Measurements from ENCODE around the gene NODAL. TPM values are rescaled to one million over a fixed set of nuclear protein-coding genes. Genes with fewer than 3 reads are reported as not detected.

NODAL gene
- total RNA-seq, 1 experiment from 2014 or later: 57.0 TPM

DNA sequence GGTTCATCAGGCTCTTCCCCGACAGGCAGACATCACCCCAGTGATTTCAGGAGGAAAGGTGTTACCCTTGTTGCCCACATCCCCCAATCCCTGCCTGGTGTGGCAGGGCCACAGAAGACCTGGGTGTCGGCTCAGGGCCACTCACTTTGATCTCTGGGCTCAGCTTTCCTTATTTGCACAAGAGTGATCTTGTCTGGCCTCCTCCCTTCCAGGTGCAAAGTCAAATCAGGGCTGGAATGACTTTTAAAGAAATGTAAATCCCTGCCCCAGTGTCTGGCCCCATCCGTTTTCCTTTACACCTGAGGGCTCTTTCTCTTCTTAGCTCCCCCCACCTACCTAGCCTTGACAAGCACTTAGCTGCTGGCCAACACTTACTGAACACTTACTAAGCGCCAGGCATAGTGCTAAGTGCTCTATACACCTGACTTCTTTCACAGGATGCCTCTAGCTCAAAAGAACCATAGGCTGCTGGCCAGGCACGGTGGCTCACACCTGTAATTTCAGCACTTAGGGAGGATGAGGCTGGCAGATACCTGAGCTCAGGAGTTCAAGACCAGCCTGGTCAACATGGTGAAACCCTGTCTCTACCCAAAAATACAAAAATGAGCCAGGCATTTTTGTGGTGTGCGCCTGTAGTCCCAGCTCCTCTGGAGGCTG, 979 bp upstream of the NODAL start (continued):
- TF ChIP-seq, protein P1, sequence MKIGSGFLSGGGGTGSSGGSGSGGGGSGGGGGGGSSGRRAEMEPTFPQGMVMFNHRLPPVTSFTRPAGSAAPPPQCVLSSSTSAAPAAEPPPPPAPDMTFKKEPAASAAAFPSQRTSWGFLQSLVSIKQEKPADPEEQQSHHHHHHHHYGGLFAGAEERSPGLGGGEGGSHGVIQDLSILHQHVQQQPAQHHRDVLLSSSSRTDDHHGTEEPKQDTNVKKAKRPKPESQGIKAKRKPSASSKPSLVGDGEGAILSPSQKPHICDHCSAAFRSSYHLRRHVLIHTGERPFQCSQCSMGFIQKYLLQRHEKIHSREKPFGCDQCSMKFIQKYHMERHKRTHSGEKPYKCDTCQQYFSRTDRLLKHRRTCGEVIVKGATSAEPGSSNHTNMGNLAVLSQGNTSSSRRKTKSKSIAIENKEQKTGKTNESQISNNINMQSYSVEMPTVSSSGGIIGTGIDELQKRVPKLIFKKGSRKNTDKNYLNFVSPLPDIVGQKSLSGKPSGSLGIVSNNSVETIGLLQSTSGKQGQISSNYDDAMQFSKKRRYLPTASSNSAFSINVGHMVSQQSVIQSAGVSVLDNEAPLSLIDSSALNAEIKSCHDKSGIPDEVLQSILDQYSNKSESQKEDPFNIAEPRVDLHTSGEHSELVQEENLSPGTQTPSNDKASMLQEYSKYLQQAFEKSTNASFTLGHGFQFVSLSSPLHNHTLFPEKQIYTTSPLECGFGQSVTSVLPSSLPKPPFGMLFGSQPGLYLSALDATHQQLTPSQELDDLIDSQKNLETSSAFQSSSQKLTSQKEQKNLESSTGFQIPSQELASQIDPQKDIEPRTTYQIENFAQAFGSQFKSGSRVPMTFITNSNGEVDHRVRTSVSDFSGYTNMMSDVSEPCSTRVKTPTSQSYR (CRISPR knock-in tag; IDR thresholded peaks at IDR 0.05): 0 out of 2 replicates have a peak, but pooled peaks have one; percentile 30
- TF ChIP-seq EMX1 (CRISPR knock-in tag; IDR thresholded peaks at IDR 0.05): no peak
- TF ChIP-seq, protein P2, sequence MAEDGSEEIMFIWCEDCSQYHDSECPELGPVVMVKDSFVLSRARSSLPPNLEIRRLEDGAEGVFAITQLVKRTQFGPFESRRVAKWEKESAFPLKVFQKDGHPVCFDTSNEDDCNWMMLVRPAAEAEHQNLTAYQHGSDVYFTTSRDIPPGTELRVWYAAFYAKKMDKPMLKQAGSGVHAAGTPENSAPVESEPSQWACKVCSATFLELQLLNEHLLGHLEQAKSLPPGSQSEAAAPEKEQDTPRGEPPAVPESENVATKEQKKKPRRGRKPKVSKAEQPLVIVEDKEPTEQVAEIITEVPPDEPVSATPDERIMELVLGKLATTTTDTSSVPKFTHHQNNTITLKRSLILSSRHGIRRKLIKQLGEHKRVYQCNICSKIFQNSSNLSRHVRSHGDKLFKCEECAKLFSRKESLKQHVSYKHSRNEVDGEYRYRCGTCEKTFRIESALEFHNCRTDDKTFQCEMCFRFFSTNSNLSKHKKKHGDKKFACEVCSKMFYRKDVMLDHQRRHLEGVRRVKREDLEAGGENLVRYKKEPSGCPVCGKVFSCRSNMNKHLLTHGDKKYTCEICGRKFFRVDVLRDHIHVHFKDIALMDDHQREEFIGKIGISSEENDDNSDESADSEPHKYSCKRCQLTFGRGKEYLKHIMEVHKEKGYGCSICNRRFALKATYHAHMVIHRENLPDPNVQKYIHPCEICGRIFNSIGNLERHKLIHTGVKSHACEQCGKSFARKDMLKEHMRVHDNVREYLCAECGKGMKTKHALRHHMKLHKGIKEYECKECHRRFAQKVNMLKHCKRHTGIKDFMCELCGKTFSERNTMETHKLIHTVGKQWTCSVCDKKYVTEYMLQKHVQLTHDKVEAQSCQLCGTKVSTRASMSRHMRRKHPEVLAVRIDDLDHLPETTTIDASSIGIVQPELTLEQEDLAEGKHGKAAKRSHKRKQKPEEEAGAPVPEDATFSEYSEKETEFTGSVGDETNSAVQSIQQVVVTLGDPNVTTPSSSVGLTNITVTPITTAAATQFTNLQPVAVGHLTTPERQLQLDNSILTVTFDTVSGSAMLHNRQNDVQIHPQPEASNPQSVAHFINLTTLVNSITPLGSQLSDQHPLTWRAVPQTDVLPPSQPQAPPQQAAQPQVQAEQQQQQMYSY (CRISPR knock-in tag; IDR thresholded peaks at IDR 0.05): no peak
- no peak for TF ChIP-seq TCF7 (CRISPR knock-in tag; IDR thresholded peaks at IDR 0.05; ENCODE audit: low read depth)
- TF ChIP-seq, protein P3, sequence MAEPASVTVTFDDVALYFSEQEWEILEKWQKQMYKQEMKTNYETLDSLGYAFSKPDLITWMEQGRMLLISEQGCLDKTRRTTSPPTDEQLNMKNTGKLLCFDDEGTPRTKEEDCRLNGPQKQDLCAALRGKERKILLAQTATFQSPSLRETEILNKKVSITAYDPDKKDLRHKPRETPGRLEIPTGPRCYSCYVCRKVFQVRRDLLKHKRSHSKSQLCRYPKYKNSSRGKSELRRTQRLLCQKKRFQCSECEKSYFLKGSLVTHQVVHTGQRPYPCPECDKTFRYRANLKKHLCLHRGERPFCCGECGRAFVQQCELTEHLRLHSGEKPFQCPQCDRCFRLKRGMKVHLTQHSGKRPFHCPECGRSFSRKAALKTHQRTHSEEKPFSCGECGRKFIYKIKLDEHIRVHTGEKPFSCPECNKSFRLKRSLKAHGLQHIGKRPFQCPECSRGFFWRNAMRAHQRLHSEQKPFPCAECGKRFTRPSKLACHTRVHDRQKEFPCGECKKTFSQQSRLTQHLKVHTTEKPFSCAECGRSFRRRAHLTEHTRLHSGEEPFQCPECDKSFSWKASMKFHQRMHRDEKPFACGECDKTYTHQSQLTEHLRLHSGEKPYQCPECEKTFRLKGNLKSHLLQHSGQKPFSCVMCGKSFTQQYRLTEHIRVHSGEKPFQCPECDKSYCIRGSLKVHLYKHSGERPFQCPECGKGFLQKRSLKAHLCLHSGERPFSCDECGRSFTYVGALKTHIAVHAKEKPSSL (CRISPR knock-in tag; conservative IDR thresholded peaks at IDR 0.05): no peak
- TF ChIP-seq ATF1 (CRISPR knock-in tag; IDR thresholded peaks at IDR 0.05): no peak
- no peak for TF ChIP-seq ZNF232 (CRISPR knock-in tag; IDR thresholded peaks at IDR 0.05)
- TF ChIP-seq, protein P4, sequence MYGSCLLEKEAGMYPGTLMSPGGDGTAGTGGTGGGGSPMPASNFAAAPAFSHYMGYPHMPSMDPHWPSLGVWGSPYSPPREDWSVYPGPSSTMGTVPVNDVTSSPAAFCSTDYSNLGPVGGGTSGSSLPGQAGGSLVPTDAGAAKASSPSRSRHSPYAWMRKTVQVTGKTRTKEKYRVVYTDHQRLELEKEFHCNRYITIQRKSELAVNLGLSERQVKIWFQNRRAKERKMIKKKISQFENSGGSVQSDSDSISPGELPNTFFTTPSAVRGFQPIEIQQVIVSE (CRISPR knock-in tag; IDR thresholded peaks at IDR 0.05; ENCODE audit: borderline replicate concordance): no peak
- no peak for TF ChIP-seq NR1H2 (CRISPR knock-in tag; IDR thresholded peaks at IDR 0.05)
- TF ChIP-seq JAZF1 (CRISPR knock-in tag; IDR thresholded peaks at IDR 0.05): no peak
- no peak for TF ChIP-seq TEAD4 (CRISPR knock-in tag; IDR thresholded peaks at IDR 0.05)
- TF ChIP-seq, protein P5, sequence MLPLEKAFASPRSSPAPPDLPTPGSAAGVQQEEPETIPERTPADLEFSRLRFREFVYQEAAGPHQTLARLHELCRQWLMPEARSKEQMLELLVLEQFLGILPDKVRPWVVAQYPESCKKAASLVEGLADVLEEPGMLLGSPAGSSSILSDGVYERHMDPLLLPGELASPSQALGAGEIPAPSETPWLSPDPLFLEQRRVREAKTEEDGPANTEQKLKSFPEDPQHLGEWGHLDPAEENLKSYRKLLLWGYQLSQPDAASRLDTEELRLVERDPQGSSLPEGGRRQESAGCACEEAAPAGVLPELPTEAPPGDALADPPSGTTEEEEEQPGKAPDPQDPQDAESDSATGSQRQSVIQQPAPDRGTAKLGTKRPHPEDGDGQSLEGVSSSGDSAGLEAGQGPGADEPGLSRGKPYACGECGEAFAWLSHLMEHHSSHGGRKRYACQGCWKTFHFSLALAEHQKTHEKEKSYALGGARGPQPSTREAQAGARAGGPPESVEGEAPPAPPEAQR (CRISPR knock-in tag; IDR thresholded peaks at IDR 0.05): no peak
- TF ChIP-seq FOXP1 (CRISPR knock-in tag; IDR thresholded peaks at IDR 0.05; ENCODE audit: borderline replicate concordance): no peak
- no peak for TF ChIP-seq NFATC4 (CRISPR knock-in tag; IDR thresholded peaks at IDR 0.05)
- TF ChIP-seq, protein P6, sequence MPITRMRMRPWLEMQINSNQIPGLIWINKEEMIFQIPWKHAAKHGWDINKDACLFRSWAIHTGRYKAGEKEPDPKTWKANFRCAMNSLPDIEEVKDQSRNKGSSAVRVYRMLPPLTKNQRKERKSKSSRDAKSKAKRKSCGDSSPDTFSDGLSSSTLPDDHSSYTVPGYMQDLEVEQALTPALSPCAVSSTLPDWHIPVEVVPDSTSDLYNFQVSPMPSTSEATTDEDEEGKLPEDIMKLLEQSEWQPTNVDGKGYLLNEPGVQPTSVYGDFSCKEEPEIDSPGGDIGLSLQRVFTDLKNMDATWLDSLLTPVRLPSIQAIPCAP (CRISPR knock-in tag; IDR thresholded peaks at IDR 0.05): no peak

All from WTC11 (cell line).